LHCN-M2 (cell line): Measurements from ENCODE around the gene METTL25. TPM values are rescaled to one million over a fixed set of nuclear protein-coding genes. Genes with fewer than 3 reads are reported as not detected.

Experiments used
- DNase-seq: peaks from one replicate; pipeline ENCODE4 v3.0.0-alpha.2; 2012; ENCODE audit warnings: low read depth
- total RNA-seq: library from RNA; depleted of rRNA; stranded (reverse); fragments of >200 nt; gene quantifications from 2 replicates; pipeline ENCODE4 v1.2.3, GENCODE V29; 2014

The METTL25 gene
- total RNA-seq, 1 experiment from 2014 or later = 9.9 TPM

- DNase-seq = peak; percentile 36
These were observed 112.7 kb downstream of the METTL25 start for GRCh38 chr12:82470906-82471512.

DNA sequence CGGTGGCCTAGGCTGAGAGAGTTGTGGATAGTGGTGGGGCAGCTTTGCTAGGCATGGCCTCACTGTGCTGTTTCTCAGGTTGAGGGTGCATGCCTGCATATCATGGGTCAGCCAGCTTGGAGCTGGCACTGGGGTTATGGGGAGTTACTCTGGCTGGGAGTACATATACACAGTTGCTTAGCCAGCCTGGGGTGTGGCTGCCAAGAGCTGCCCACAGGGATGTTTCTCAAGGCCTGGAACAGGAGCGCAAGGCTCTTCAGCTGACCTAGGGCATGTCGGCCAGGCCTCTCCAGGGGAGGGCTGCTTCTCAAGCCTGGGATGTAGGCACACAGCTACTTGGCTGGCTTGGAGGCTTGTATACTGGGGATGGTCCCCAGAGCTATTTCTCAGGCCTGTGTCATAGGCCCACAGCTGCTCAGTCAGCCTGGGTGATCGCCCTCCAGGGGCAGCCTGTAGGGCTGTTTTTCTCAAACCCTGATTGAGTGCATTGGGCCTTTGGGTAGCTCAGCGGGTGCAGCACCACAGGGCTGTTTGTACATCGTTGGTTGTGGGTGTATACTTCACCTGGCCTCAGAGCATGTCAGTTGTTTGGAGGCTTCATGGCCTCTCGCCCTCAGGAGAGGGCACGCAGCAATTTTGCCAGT lies 114.9 kb downstream of the METTL25 start:
- no peak for DNase-seq

DNA sequence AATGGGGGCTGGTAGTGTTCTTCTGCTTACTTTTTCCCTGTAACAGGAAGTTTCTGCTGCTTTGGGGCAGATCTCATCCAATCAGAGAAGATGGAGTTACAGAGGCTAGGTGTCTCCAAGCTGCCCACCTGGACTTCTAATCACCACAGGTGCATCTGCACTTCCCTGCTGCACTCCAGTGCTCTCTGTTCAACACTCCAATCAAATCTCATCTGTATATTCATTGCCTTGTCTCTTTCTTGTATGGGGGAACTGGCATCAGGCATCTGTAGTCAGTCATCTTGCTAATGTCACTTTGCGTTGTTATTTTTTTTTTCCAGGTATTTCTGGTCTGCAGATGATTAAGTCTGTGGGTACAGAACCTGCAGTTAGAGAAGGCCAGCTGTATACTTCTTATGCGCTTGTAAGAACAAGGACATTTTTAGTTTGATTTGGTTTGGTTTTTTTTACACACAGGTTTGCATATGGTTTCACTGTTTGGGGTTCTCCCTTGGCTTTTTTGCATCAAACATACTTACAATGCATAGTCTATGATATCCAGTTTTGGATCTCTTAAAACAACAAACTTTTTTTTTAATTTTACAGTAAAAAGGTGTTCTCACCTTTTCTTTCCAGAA lies 116.0 kb downstream of the METTL25 start:
- DNase-seq = no peak

DNA sequence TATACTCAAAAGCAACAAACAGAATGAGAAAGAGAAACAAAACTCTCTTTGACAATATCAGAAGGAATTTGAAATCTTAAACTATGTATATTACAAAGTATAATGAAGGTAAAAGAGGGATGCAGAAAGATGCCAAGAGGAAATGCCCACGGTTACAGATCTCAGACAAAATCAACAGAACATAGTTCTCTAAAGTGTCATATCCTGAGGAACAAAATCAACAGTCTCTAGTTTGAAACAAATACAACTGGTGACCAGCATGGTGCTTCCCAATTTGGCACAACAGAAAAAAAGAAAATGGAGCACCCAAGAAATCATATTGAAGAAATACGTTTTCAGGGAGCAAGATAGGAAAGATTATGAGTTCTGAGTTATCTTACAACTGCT lies 116.5 kb downstream of the METTL25 start:
- no peak for DNase-seq

- no peak for DNase-seq
These were observed 116.9 kb downstream of the METTL25 start for GRCh38 chr12:82475211-82475610.

DNA sequence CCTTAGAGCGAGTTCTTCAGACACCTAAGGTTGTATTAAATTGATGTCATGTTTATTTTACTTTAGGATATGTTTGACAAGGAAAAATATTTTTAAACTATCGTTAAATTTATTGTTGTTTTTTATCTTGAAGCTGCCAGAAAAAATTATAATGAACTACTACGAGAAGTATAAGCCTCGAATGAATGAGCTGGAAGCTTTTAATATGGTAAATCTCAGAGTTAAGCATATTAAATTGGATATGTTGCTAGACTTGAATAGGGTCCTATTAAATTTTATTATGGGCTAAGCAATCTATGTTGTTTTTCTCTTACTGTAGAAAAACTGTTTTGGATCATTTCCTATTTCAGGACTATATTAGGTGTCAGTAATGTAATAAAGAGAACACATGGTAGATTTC lies 118.2 kb downstream of the METTL25 start:
- DNase-seq = no peak

DNA sequence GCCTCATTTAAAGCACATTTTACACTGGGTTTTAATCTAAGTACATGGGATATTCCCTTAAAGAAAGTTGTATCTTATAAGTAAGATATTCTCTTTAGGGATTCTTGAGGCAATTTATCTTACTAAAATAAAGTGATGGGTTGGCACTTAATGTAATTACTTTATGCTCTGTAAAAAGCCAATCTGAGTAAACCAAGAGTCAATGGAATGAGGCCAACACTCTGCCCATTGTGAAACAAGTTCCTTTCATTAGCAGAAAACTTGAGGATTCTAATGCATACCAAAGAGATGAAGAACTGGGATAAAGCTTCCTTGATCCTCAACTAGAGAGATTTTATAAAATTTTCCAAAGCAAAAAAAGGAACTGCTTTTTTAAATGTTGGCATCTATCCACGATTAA lies 121.2 kb downstream of the METTL25 start:
- peak; percentile 44 for DNase-seq

DNA sequence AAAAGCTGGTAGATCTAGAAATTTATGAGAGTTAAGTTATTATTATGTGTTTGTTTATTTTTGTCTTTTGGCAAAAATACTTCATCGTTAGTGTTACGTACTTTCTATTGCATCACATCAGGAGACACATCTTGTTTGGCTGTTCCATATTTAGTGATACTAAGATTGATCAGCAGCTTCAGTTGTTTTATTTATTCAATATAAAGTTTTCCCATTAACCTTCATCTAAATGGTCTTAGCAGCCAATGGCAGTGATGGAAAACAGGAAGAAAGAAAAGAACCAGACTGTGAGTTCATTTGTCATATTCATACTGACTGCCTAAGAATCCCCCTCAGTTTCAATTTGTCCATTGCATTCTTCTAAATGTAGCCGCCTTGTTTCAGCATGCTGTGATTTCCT lies 122.3 kb downstream of the METTL25 start:
- DNase-seq = no peak

GRCh38 chr12:82481954-82482353 lies 123.6 kb downstream of the METTL25 start:
- DNase-seq = no peak

DNA sequence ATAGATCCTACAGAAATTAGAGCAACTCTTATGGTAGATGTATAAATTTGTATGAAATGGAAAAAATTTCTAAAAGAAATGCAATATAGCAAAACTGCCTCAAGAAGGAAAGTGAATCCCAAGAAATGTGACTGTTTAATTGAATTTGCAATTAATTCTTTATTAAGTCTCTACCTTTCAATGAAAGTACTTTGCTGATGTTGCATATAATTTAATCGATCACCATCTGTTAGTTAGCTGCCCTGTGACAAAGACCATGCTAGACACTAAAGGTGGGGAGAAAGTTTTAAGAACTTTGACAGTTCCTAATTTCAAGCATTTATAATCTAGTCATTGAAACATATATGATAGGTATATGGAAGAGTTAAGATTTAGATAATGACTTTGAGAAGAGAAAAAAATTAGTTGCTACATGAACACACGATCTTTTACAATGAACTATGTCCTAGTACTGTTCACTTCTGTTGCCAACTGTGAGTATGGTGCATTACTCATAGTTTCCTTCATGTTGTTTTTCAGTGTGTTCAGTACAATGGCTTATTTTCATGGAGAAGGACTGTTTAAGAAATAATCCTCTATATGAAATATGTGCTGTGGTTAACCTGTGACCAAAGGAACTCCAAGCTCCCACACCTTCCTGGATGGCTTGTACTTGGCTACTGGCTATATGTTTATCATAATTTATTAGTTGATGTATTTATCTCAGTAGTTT lies 128.4 kb downstream of the METTL25 start:
- peak; percentile 40 for DNase-seq

DNA sequence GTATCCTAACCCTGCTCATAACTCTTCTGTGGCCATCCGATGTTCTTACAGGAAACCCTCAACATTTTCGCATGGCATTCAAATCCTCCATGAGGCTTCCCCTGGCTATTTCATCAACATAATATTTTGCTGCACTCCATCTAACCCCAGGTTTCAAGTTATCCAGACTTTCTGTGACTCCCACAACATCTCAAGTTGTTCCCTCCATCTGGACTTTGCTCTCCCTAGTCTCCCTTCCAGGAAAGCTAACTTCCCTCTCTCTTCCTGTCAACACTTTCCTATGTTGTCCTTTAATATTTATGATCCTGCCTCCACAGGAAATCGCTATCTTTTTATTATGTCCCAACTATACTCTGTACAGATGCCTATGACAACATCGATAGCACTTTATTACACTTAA lies 146.1 kb downstream of the METTL25 start:
- DNase-seq = no peak

- DNase-seq = no peak
These were observed 146.8 kb downstream of the METTL25 start for GRCh38 chr12:82505150-82505549.

DNA sequence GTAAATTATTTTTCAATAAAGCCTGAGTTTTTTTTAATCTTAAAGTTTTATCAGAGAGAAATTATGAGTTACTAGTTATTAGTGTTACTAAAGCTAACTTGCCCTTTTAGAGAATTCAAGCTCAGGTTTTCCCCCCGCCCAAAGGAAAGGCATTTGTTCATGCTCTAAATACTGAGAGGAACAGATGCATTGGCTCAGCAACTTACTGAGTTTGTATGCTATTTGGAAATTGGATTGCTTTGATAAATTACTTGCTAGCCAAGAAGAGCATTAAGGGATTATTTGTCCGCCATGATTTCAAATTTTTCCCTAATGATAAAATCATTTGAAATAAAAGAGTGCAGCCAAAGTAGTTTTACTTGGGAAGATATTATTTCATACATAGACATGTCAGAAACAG lies 149.4 kb downstream of the METTL25 start:
- DNase-seq = no peak

GRCh38 chr12:82510386-82510785 lies 152.1 kb downstream of the METTL25 start:
- DNase-seq = no peak

- no peak for DNase-seq
These were observed 156.6 kb downstream of the METTL25 start for GRCh38 chr12:82514880-82515279.

- no peak for DNase-seq
These were observed 157.3 kb downstream of the METTL25 start for GRCh38 chr12:82515652-82516051.

GRCh38 chr12:82517027-82517426 lies 158.7 kb downstream of the METTL25 start:
- DNase-seq = peak; percentile 15

DNA sequence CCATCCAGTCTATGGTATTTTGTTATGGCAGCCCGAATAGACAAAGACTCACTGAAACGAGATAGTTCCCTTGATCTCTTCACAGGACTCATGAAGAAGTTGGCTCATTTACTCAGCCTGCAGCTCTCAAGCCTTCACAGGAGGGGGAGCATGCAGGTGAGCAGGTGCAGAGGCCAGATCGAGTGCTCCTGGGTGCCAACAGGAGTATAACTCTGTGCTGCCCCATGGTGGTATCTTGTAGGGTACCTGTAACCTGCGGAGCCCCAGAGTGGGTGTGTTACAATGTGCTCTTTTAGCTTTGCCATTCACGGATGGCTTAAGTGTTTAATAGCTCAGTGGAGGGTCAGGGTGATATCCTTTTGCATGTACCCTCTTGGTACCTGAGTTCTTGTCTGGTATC lies 159.5 kb downstream of the METTL25 start:
- no peak for DNase-seq

GRCh38 chr12:82519510-82519909 lies 161.2 kb downstream of the METTL25 start:
- DNase-seq = no peak

GRCh38 chr12:82522285-82522684 lies 164.0 kb downstream of the METTL25 start:
- no peak for DNase-seq

DNA sequence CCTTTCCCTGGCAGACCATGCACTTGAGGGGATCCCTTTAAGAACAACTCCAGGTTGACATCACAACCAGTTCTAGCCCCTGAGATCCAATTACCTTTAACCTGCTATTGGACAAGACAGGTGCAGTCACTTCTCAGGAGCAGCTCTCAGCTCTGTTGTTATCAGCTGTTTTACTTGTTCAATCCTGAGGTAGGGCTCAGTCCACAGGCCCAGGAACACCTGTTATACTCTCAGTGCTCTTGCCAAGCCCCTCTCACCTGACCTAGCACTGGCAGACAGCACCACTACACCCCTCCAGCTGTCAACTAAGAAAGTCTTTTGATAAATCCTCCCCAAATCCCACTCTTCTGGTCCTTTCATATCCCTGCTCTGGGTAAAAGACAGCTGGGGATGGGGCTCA lies 164.4 kb downstream of the METTL25 start:
- no peak for DNase-seq

- no peak for DNase-seq
These were observed 165.7 kb downstream of the METTL25 start for GRCh38 chr12:82523996-82524395.

GRCh38 chr12:82524641-82525040 lies 166.3 kb downstream of the METTL25 start:
- no peak for DNase-seq
